GF-D8 (cell line): ENCODE measurements around the gene CFAP119.

Experiments used
- DNase-seq: peaks from one replicate; lab custom pipeline; 2025; lab: John Stamatoyannopoulos, UW

Gene CFAP119

GRCh38 chr16:30710971-30711370, 50.9 kb downstream of the CFAP119 start:
- DNase-seq = no peak
